ENCODE measurements around the gene COL5A1.
"Not testable (repeated sequence)": the region's sequence is repeated elsewhere in the genome, so short reads cannot be mapped to it uniquely, and the experiment has no call there.

COL5A1 gene

GRCh38 chr9:134712243-134712642, 70.6 kb downstream of the COL5A1 start:
- DNase-seq: no peak

GRCh38 chr9:134712926-134713325, 71.3 kb downstream of the COL5A1 start:
- no peak for DNase-seq

DNA sequence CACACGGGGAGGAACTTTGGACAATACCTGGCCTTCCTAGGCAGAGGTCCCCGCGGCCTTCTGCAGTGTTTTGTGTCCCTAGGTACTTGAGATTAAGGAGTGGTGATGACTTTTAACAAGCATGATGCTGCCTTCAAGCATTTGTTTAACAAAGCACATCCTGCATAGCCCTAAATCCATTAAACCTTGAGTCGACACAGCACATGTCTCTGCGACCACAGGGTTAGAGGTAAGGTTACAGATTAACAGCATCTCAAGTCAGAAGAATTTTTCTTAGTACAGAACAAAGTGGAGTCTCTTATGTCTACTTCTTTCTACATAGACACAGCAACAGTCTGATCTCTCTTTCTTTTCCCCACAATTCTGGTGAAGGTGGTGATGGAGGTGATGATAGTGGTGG, 73.9 kb downstream of the COL5A1 start:
- not testable (repeated sequence) for DNase-seq

GRCh38 chr9:134716067-134716466, 74.5 kb downstream of the COL5A1 start:
- DNase-seq: no peak

- DNase-seq: no peak
These were observed 75.5 kb downstream of the COL5A1 start for GRCh38 chr9:134717056-134717455.

DNA sequence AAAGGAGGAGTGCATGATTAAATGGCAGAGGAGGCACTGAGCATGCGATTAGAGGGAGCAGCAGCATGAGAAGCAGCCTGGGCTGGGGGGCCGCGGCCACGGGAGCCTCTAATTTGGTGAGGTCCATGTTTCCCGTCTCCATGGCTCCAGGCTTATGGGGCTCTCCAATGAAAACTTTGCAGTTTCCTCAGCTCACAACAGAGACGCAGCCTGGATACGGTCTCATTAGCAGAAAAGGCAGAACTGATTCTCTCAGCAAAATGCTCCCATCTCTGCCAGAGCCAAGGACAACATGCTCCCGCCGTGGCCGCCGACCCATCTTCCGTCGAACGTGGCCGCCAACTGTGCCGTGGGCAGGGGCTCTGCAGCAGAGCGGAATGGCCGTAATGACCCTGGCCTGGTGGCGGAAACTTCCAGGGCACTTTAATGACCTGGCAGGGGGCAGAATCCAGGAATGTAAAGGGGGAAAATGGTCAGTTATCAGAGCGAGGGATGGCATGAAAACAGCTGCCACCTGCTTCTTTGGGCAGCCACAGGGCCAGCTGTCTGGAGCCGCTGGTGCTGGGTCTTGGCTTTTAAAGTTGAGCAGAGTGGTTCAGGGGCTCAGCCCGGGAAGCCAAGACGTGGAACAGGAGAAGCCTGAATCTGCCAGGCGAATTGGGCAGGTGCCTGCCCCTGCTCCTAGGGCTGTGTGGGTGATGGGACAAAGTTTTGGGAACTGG, 76.5 kb downstream of the COL5A1 start:
- no peak for DNase-seq

DNA sequence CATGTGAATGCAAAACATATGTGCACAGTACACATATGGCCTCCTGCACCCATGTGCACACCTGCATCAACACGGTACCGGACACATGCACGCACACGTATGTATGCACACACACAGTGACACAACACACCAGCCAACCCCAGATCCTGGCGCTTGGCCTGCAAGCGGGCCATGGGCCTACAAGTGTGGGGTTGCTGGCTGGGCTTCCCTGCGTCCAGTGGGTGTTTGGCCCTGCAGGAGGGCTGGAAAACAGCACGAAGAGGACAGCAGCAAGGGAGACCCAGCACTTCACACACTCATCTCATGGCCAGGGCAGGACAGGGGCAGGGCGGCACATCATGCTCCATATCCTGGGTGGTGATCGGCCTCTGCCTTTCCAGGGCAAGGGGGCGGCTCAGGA, 77.7 kb downstream of the COL5A1 start:
- DNase-seq: no peak

DNA sequence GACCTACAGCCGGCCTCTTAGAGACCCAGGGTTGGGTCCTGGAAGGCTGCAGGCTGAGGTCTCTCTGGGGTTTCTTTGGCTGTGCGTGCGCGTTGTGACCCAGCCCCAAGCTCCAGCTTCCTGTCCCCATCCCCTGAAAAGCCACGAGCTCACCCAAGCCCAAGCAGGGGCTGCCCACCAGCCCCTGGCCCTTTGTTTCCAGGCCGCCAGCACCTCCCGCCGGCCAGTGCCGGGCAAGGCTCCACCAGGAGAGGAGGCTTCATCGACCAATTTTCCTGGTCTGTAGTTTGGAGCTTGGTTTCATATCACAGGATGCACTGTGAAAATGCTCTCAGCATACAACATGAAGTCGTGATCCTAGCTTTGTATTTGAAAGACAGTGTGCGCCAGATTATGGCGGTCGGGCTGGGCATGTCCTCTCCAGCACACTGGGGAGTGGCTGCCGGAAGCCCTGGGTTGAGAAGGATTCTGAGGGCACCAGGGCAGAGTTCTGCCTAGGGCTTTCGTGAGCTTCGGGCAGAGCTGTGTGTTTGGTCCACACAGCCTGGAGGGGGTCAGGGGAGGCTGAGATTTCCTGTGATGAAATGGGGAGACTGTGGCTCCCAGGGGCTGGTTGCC, 78.6 kb downstream of the COL5A1 start:
- no peak for DNase-seq

DNA sequence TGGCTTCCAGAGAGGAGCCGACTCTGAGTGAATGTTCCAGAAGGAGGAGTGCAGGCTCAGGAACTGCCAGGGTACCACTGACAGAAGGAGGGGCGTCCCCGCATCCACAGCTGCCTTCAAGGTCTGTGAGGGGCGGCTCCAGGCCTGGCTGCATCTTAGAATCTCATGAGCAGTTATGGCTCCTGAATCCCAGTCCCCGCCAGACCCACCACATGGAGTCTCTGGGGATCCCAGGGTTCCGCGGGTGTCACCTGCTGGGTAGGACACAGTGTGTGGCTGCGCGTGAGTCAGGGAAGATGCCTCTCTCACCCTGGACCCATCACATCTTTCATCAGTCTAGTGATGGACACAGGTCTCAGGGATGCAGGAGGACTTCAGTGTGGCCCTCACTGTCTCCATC, 79.2 kb downstream of the COL5A1 start:
- no peak for DNase-seq

DNA sequence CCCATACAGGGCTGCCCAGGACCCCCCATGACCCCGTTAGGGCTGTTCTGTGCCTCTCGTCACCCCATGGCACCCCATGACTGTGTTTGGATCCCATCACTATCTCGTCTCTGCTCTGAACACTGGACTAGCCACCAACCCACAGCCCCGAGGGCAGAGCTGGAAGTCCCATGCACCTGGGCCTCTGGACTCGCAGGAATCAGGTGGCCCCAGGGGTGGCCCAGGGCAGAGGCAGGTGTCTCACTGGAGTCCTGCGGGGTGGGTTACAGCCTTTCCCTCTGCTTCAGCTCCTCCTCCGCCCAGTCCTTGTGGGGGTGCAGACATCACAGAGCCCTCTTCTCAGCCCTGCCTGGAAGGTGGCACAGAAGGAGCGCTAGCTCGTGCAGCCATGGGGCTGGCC, 79.7 kb downstream of the COL5A1 start:
- DNase-seq: no peak

GRCh38 chr9:134722120-134722701, 80.6 kb downstream of the COL5A1 start:
- DNase-seq: no peak

- DNase-seq: no peak
These were observed 81.4 kb downstream of the COL5A1 start for GRCh38 chr9:134723037-134723436.

- no peak for DNase-seq
These were observed 82.0 kb downstream of the COL5A1 start for GRCh38 chr9:134723491-134724190.

DNA sequence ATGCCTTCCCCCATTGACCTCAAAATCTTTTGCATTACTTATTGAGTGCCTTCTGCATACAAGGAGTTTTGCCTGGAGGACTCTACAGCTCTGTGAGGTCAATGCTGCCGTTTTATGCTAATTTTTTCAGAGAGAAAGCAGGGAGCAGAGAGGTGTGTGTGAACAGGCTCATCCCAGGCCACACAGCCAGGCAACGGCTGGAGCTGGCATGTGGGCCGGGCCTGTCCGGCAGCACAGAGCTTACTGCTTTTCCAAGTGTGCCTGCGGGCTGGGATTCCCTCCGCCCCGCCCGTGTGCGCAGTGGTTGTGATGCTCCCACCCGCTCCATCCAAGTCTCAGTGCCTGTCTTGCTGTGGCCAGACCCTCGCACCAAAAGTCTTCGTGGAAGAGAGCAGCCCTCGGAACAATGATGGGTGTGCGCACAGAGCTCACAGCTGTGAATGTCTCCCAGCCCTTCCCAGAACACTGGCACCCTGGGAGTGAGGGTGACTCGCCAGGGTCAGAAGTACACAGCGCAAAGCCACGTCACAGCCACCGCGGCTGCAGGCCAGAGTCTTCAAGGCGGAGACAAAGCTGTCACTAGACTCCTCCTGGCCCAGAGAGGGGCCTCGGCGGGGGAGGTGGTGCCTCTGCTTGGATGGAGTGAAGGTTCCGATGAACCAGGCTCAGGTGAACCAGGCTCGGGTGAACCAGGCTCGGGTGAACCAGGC, 82.8 kb downstream of the COL5A1 start:
- no peak for DNase-seq

DNA sequence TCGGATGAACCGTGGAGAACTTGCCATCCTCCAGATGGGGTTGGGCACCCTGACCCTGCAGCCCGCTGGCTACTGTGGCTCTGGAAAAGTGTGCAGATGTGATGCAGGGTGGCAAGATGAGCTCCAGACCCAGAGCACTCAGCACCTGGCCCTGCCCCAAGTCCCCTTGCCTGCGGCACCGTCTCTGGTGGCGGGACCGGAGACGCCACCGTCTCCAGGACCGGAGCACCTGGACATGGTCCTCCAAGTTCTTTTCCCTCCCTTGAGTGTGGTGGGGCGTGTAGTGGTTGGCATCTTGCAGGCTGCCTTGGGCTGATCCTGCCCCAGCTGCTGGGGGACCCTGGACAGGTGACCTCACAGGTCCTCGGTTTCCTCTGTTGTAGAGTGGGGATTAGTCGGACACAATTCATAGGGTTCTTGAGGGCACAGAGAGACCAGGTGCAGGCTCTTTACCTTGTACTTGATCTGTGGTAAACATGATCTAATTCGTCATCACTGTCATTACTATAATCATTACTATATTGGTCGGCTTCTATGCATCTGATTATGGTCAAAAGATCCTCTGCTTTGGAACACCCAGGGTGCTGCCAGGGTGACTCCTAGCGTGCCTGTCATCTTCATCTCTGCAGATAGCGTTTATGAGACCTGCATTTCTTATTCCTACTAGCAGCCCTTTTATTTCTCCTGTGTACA, 83.5 kb downstream of the COL5A1 start:
- no peak for DNase-seq

GRCh38 chr9:134725605-134725940, 84.0 kb downstream of the COL5A1 start:
- no peak for DNase-seq

- no peak for DNase-seq
These were observed 84.6 kb downstream of the COL5A1 start for GRCh38 chr9:134726026-134726721.

DNA sequence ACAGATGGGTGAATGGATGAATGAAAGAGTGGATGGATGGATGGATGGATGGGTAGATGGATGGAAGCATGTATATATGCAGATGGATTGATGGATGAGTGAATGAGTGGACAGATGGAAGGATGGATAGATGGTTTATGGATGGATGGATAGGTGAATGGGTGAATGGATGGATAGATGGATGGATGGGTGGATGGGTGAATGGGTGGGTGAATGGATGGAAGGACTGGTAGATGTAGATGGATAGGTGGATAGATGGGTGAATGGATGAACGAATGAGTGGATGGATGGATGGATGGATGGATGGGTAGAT, 85.1 kb downstream of the COL5A1 start:
- no peak for DNase-seq

GRCh38 chr9:134728021-134728795, 86.6 kb downstream of the COL5A1 start:
- no peak for DNase-seq

GRCh38 chr9:134728801-134729495, 87.3 kb downstream of the COL5A1 start:
- DNase-seq: no peak

Data from CD4-positive, alpha-beta T cell treated with Interleukin-10 for 1 hour (primary cell).